NCI-H2029 treated with DMSO at 0.1 percent for 48 hours (cell line): ENCODE results near the gene ZWILCH.
"Not testable (repeated sequence)": the region's sequence is repeated elsewhere in the genome, so short reads cannot be mapped to it uniquely, and the experiment has no call there.

Experiments used
- DNase-seq: peaks from one replicate; lab custom pipeline; 2025; lab: John Stamatoyannopoulos, UW

The ZWILCH gene

GRCh38 chr15:66504563-66505429 is at the start of gene ZWILCH, which contains the start of gene RPL4:
Gene ZWILCH, plus strand, starts transcription at chr15:66505326. Its CDS starts 13 bp downstream, at chr15:66505339.
Gene RPL4, minus strand, starts transcription at chr15:66504855. Its CDS starts 65 bp downstream, at chr15:66504790.
- no peak for DNase-seq

- no peak for DNase-seq
These were observed 48.9 kb upstream of the ZWILCH start for GRCh38 chr15:66456211-66456610.

- no peak for DNase-seq
These were observed 45.1 kb upstream of the ZWILCH start for GRCh38 chr15:66459818-66460615.

- not testable (repeated sequence) for DNase-seq
These were observed 43.8 kb upstream of the ZWILCH start for GRCh38 chr15:66461294-66461693.

GRCh38 chr15:66461917-66462316 is 43.2 kb upstream of the ZWILCH start:
- no peak for DNase-seq

- DNase-seq = no peak
These were observed 42.5 kb upstream of the ZWILCH start for GRCh38 chr15:66462627-66463026.

GRCh38 chr15:66465294-66465693 is 39.8 kb upstream of the ZWILCH start:
- not testable (repeated sequence) for DNase-seq

- not testable (repeated sequence) for DNase-seq
These were observed 37.7 kb upstream of the ZWILCH start for GRCh38 chr15:66467162-66468040.

- not testable (repeated sequence) for DNase-seq
These were observed 34.3 kb upstream of the ZWILCH start for GRCh38 chr15:66470825-66471224.

- no peak for DNase-seq
These were observed 32.7 kb upstream of the ZWILCH start for GRCh38 chr15:66472176-66472999.

- no peak for DNase-seq
These were observed 31.0 kb upstream of the ZWILCH start for GRCh38 chr15:66474135-66474534.

- DNase-seq = no peak
These were observed 30.2 kb upstream of the ZWILCH start for GRCh38 chr15:66474963-66475362.

GRCh38 chr15:66476535-66476934 is 28.6 kb upstream of the ZWILCH start:
- no peak for DNase-seq

- DNase-seq = no peak
These were observed 28.1 kb upstream of the ZWILCH start for GRCh38 chr15:66477011-66477410.

GRCh38 chr15:66480267-66480666 is 24.9 kb upstream of the ZWILCH start:
- DNase-seq = no peak

- DNase-seq = no peak
These were observed 23.8 kb upstream of the ZWILCH start for GRCh38 chr15:66481107-66481856.

- DNase-seq = no peak
These were observed 22.6 kb upstream of the ZWILCH start for GRCh38 chr15:66482539-66482938.

GRCh38 chr15:66483131-66483566 is 22.0 kb upstream of the ZWILCH start:
- DNase-seq = no peak

GRCh38 chr15:66484539-66485112 is 20.5 kb upstream of the ZWILCH start:
- DNase-seq = no peak

GRCh38 chr15:66486887-66487286 is 18.2 kb upstream of the ZWILCH start:
- no peak for DNase-seq
